Calu3 (cell line): ENCODE measurements around the gene SFTPA2. TPM values are rescaled to one million over a fixed set of nuclear protein-coding genes. Genes with fewer than 3 reads are reported as not detected.

Experiments
- BruUV-seq: library from RNA; stranded (reverse); fragments of 400-500 nt; replicated peaks from 2 replicates; lab custom pipeline; 2021; lab: Mats Ljungman, UMichigan
- CTCF ChIA-PET: fragments of 300-600 bp; sonication (Branson Sonifier 250); formaldehyde crosslinking; loops from one replicate; lab custom pipeline; 2022; ENCODE audit warnings: antibody characterized with exemption; lab: Charles Lee
- DNase-seq: peaks from one replicate; pipeline ENCODE4 v3.0.0; 2022
- H3K27ac Mint-ChIP-seq: one replicate; pipeline ENCODE4 v1.8.0; 2022; ENCODE audit warnings: mixed read lengths; ENCODE audit not compliant: unreplicated experiment
- H3K27me3 Mint-ChIP-seq: one replicate; pipeline ENCODE4 v1.8.0; 2022; ENCODE audit warnings: mixed read lengths; ENCODE audit not compliant: unreplicated experiment
- H3K36me3 Mint-ChIP-seq: one replicate; pipeline ENCODE4 v1.8.0; 2022; ENCODE audit warnings: mild to moderate bottlenecking, moderate library complexity, mixed read lengths; ENCODE audit not compliant: insufficient read depth, unreplicated experiment
- H3K4me1 Mint-ChIP-seq: one replicate; pipeline ENCODE4 v1.8.0; 2022; ENCODE audit warnings: mild to moderate bottlenecking, low read depth, mixed read lengths; ENCODE audit not compliant: unreplicated experiment
- H3K4me3 Mint-ChIP-seq: one replicate; pipeline ENCODE4 v1.8.0; 2022; ENCODE audit warnings: mild to moderate bottlenecking, low read depth, moderate library complexity, mixed read lengths; ENCODE audit not compliant: unreplicated experiment
- H3K9me3 Mint-ChIP-seq: one replicate; pipeline ENCODE4 v1.8.0; 2022; ENCODE audit warnings: low read depth, mixed read lengths; ENCODE audit not compliant: unreplicated experiment
- intact Hi-C: fragments of 100-400 bp; cut with micrococcal nuclease; formaldehyde crosslinking; loops from one replicate; pipeline ENCODE4 v1.10.0; 2022; ENCODE audit not compliant: unreplicated experiment
- total RNA-seq: library from RNA; stranded (reverse); gene quantifications from 2 replicates; pipeline ENCODE4 v1.2.3, GENCODE V29; 2022
- TF ChIP-seq, protein P1 (sequence below): fragments of 200-600 bp; IDR thresholded peaks from one replicate; pipeline ENCODE4 v1.8.0; 2022; ENCODE audit warnings: antibody characterized with exemption; ENCODE audit not compliant: unreplicated experiment

The SFTPA2 gene
- total RNA-seq, 1 experiment from 2014 or later: 0.21 TPM

DNA sequence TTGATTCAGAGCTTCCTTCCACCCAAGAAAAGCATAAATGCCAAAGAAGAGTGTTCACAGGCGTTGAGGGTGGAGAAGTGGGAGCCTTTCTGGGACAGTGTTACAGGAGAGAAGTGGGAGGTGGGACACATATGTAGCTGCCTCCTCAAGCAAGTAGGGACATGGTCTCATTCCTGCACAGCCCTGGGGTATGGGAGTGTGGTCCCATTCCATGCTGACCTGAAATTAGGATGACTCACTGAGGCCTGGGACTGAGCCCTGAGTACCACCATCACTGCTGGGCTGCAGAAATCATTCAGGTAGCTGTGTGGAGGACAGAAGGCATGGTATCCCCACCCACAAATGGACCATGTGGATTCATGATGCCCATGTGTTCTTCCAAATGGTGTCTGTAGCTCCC, 33.2 kb upstream of the SFTPA2 start:
- H3K36me3 Mint-ChIP-seq: no peaks in the 10 kb centered on the region
- H3K27ac Mint-ChIP-seq: no peak overlapping the region
- H3K4me3 Mint-ChIP-seq: no peak overlapping the region
- TF ChIP-seq, protein P1, sequence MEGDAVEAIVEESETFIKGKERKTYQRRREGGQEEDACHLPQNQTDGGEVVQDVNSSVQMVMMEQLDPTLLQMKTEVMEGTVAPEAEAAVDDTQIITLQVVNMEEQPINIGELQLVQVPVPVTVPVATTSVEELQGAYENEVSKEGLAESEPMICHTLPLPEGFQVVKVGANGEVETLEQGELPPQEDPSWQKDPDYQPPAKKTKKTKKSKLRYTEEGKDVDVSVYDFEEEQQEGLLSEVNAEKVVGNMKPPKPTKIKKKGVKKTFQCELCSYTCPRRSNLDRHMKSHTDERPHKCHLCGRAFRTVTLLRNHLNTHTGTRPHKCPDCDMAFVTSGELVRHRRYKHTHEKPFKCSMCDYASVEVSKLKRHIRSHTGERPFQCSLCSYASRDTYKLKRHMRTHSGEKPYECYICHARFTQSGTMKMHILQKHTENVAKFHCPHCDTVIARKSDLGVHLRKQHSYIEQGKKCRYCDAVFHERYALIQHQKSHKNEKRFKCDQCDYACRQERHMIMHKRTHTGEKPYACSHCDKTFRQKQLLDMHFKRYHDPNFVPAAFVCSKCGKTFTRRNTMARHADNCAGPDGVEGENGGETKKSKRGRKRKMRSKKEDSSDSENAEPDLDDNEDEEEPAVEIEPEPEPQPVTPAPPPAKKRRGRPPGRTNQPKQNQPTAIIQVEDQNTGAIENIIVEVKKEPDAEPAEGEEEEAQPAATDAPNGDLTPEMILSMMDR: no peak
- BruUV-seq: no TSS peak
- H3K27me3 Mint-ChIP-seq: peaks cover 92% of the 10 kb centered on the region
- DNase-seq: no peak
- intact Hi-C loops: no loop called here
- CTCF ChIA-PET: no interaction called here
- no peaks in the 10 kb centered on the region for H3K4me1 Mint-ChIP-seq
- H3K9me3 Mint-ChIP-seq: peaks cover 6% of the 10 kb centered on the region

DNA sequence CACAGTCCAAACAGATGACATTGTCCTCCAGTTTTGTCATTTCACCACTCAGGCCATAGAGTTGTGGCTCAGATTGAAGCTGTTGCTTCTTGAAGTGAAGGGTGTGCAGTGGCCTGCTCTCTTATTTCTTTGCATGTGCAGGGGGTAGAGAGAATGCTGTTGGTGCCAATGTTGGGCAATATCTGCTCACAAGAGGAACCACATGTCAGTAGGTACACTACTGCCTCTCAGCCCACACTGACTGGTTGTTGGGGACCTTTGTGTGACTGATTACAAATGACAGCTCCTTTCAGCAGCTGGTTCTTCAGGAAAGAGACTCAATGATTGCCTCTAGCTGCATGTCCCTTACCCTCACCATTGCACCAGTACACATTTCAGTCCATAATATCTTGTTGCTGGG, 28.6 kb upstream of the SFTPA2 start:
- no peak overlapping the region for H3K4me3 Mint-ChIP-seq
- no TSS peak for BruUV-seq

DNA sequence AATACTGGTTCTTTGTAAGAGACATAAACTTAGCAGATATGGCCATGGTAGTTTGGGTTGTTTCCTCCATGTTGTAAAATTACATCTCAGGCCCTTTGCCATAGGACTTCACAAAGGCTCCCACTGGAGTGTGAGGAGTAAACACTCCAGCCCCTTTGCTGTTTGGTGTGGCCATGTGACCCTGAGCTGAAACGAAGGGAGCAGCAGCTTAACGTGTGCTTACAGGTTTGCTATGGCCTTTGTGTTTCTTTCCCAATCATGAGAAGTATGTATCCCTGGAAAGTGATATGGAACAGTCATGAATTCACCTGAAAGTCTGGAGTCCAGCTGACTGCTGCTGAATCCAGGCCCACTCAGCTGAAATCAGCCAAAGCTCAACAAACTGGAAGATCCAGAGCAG, 26.7 kb upstream of the SFTPA2 start:
- Mint-ChIP-seq H3K36me3 (no peaks in the 10 kb centered on the region), H3K27ac (no peak overlapping the region), H3K4me3 (no peak overlapping the region), H3K4me1 (no peaks in the 10 kb centered on the region), H3K9me3 (no peaks in the 10 kb centered on the region), H3K27me3 (peaks cover 77% of the 10 kb centered on the region)
- intact Hi-C loops: no loop called here
- DNase-seq: no peak
- TF ChIP-seq, protein P1: no peak
- no TSS peak for BruUV-seq
- CTCF ChIA-PET: no interaction called here

More for the DNA sequence above, 28.6 kb upstream of the SFTPA2 start:
- H3K9me3 Mint-ChIP-seq: no peaks in the 10 kb centered on the region
- no peak for DNase-seq
- H3K27me3 Mint-ChIP-seq: peaks cover 89% of the 10 kb centered on the region
- TF ChIP-seq, protein P1: no peak
- no peaks in the 10 kb centered on the region for H3K4me1 Mint-ChIP-seq
- H3K36me3 Mint-ChIP-seq: no peaks in the 10 kb centered on the region
- CTCF ChIA-PET: no interaction called here
- intact Hi-C loops: no loop called here
- no peak overlapping the region for H3K27ac Mint-ChIP-seq

DNA sequence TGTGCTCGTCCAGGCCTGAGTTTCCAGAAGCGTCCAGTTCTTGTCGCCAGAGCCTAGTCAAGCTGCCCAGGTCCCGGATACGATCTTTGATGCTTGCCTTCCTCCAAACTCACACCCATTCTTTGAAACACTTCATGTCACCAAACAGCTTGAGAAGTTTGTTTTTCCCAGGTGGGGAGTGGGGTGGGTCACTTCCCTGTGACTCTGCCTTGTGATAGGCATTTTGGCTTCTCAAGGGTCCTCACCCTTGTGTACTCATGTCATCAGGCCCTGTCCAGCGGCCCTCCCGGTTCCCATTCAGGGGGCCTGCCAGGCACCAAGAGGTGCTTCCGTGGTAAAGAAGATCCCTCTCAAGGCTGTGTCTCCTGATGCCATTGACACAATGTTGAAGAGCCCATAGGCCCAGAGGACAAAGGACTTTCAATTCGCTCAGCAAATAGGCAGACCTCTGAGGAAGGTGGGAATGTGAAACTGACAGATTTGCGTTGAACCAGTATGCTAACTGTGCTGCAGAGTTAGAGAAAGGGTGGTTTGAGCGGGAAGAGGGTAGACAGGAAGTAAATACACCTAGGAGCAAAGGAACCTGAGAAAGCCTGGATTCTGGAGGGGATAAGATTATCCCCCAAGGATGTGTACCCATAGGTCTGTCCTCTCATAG, 25.8 kb upstream of the SFTPA2 start:
- TF ChIP-seq, protein P1: no peak
- intact Hi-C loops: no loop called here
- Mint-ChIP-seq H3K27me3 (peaks cover 75% of the 10 kb centered on the region), H3K27ac (no peak overlapping the region), H3K4me1 (no peaks in the 10 kb centered on the region), H3K4me3 (no peak overlapping the region), H3K36me3 (no peaks in the 10 kb centered on the region), H3K9me3 (no peaks in the 10 kb centered on the region)
- DNase-seq: no peak
- no TSS peak for BruUV-seq
- CTCF ChIA-PET: no interaction called here
